SK-N-SH treated with all-trans-retinoic acid at 6 μM for 48 hours (cell line): ENCODE data around the gene SCGB1A1.
A peak's percentile ranks its signal among the peaks of the same experiment; 100 is the strongest.

Source experiments
- ATAC-seq: fragments of 200-7000 bp; cut with Tn5 transposase; 3 replicates; pipeline ENCODE4 v1.9.1; 2020; ENCODE audit warnings: mild to moderate bottlenecking, moderate library complexity
- ARNTL ChIP-seq: fragments of 450-650 bp; formaldehyde crosslinking; IDR thresholded peaks from 2 replicates; pipeline ENCODE4 v1.5.0; 2020; ENCODE audit warnings: low read depth, mild to moderate bottlenecking, moderate library complexity, borderline replicate concordance
- BACH2 ChIP-seq: fragments of 250-450 bp; sonication (Bioruptor Pico); IDR thresholded peaks from 2 replicates; pipeline ENCODE4 v1.9.0; 2021; ENCODE audit warnings: mild to moderate bottlenecking, borderline replicate concordance
- CSDC2 ChIP-seq: fragments of 250-450 bp; sonication (Bioruptor Pico); IDR thresholded peaks from 2 replicates; pipeline ENCODE4 v1.5.0; 2020; ENCODE audit warnings: mild to moderate bottlenecking, moderate library complexity
- ESRRG ChIP-seq: fragments of 250-450 bp; sonication (Bioruptor Pico); IDR thresholded peaks from 2 replicates; pipeline ENCODE4 v1.6.1; 2021; ENCODE audit warnings: mild to moderate bottlenecking
- GLIS3 ChIP-seq: fragments of 250-450 bp; sonication (Bioruptor Pico); IDR thresholded peaks from 2 replicates; pipeline ENCODE4 v1.5.0; 2020; ENCODE audit warnings: mild to moderate bottlenecking, moderate library complexity
- ISL1 ChIP-seq: fragments of 250-450 bp; sonication (Bioruptor Pico); IDR thresholded peaks from 2 replicates; pipeline ENCODE4 v2.1.2; 2022; ENCODE audit warnings: mild to moderate bottlenecking, moderate library complexity
- OSR1 ChIP-seq: fragments of 250-450 bp; sonication (Bioruptor Pico); IDR thresholded peaks from 2 replicates; pipeline ENCODE4 v1.8.0; 2022; ENCODE audit warnings: moderate library complexity, mild to moderate bottlenecking, inconsistent platforms
- PPARA ChIP-seq: fragments of 250-450 bp; sonication (Bioruptor Pico); IDR thresholded peaks from 2 replicates; pipeline ENCODE4 v1.5.0; 2020; ENCODE audit warnings: mild to moderate bottlenecking, borderline replicate concordance
- RARB ChIP-seq: fragments of 250-450 bp; sonication (Bioruptor Pico); IDR thresholded peaks from 2 replicates; pipeline ENCODE4 v1.8.0; 2021; ENCODE audit warnings: mild to moderate bottlenecking, moderate library complexity
- SNAI2 ChIP-seq: fragments of 250-450 bp; sonication (Bioruptor Pico); IDR thresholded peaks from 2 replicates; pipeline ENCODE4 v1.5.0; 2020; ENCODE audit warnings: mild to moderate bottlenecking, moderate library complexity
- TCF4 ChIP-seq: fragments of 250-450 bp; sonication (Bioruptor Pico); IDR thresholded peaks from 2 replicates; pipeline ENCODE4 v1.8.0; 2021; ENCODE audit warnings: mild to moderate bottlenecking, moderate library complexity, borderline replicate concordance
- TOX ChIP-seq: fragments of 250-450 bp; sonication (Bioruptor Pico); IDR thresholded peaks from 2 replicates; pipeline ENCODE4 v1.8.0; 2021; ENCODE audit warnings: mild to moderate bottlenecking, moderate library complexity, borderline replicate concordance
- ZC3H10 ChIP-seq: fragments of 250-450 bp; sonication (Bioruptor Pico); IDR thresholded peaks from 2 replicates; pipeline ENCODE4 v1.5.1; 2021; ENCODE audit warnings: mild to moderate bottlenecking, moderate library complexity
- ZFP3 ChIP-seq: fragments of 250-450 bp; sonication (Bioruptor Pico); IDR thresholded peaks from 2 replicates; pipeline ENCODE4 v1.5.0; 2020; ENCODE audit warnings: mild to moderate bottlenecking, moderate library complexity
- ZFP30 ChIP-seq: fragments of 450-650 bp; formaldehyde crosslinking; IDR thresholded peaks from 2 replicates; pipeline ENCODE4 v1.5.0; 2022; ENCODE audit warnings: mild to moderate bottlenecking, moderate library complexity
- ZNF565 ChIP-seq: fragments of 450-650 bp; formaldehyde crosslinking; conservative IDR thresholded peaks from 2 replicates; pipeline ENCODE4 v1.5.0; 2020; ENCODE audit warnings: low read depth, mild to moderate bottlenecking, moderate library complexity
- ZNF70 ChIP-seq: fragments of 450-650 bp; formaldehyde crosslinking; IDR thresholded peaks from 2 replicates; pipeline ENCODE4 v1.5.0; 2020; ENCODE audit warnings: mild to moderate bottlenecking, moderate library complexity
- TF ChIP-seq, protein P1 (sequence below): fragments of 250-450 bp; sonication (Bioruptor Pico); IDR thresholded peaks from 2 replicates; pipeline ENCODE4 v1.5.0; 2020; ENCODE audit warnings: mild to moderate bottlenecking, moderate library complexity
- TF ChIP-seq, protein P2 (sequence below): fragments of 250-450 bp; sonication (Bioruptor Pico); IDR thresholded peaks from 2 replicates; pipeline ENCODE4 v1.8.0; 2020; ENCODE audit warnings: mild to moderate bottlenecking, moderate library complexity, borderline replicate concordance
- TF ChIP-seq, protein P3 (sequence below): fragments of 250-450 bp; sonication (Bioruptor Pico); IDR thresholded peaks from 2 replicates; pipeline ENCODE4 v1.8.0; 2021; ENCODE audit warnings: low read depth, mild to moderate bottlenecking, moderate library complexity, borderline replicate concordance
- TF ChIP-seq, protein P4 (sequence below): fragments of 250-450 bp; sonication (Bioruptor Pico); IDR thresholded peaks from 2 replicates; pipeline ENCODE4 v1.5.1; 2021; ENCODE audit warnings: mild to moderate bottlenecking, moderate library complexity

Gene SCGB1A1

DNA sequence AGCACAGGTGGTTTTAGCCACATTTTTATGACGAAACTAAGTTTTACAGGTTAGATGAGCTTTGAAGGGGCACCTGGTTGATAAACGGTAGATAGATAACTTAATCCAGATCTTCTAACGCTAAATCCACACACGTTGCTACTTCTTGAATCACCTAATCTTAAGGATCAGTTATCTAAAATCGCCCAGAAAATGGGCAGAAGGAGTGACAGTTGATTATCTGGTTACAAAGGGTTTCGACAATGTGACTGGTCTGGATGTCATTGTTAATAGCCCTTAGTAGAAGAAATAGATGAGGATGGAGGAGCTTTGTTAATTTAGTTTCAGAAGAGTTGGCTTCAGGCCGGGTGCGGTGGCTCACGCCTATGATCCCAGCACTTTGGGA, 43.7 kb downstream of the SCGB1A1 start (continued):
- TF ChIP-seq, protein P1, sequence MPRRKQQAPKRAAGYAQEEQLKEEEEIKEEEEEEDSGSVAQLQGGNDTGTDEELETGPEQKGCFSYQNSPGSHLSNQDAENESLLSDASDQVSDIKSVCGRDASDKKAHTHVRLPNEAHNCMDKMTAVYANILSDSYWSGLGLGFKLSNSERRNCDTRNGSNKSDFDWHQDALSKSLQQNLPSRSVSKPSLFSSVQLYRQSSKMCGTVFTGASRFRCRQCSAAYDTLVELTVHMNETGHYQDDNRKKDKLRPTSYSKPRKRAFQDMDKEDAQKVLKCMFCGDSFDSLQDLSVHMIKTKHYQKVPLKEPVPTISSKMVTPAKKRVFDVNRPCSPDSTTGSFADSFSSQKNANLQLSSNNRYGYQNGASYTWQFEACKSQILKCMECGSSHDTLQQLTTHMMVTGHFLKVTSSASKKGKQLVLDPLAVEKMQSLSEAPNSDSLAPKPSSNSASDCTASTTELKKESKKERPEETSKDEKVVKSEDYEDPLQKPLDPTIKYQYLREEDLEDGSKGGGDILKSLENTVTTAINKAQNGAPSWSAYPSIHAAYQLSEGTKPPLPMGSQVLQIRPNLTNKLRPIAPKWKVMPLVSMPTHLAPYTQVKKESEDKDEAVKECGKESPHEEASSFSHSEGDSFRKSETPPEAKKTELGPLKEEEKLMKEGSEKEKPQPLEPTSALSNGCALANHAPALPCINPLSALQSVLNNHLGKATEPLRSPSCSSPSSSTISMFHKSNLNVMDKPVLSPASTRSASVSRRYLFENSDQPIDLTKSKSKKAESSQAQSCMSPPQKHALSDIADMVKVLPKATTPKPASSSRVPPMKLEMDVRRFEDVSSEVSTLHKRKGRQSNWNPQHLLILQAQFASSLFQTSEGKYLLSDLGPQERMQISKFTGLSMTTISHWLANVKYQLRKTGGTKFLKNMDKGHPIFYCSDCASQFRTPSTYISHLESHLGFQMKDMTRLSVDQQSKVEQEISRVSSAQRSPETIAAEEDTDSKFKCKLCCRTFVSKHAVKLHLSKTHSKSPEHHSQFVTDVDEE (CRISPR knock-in tag), result no peak
- no peak for TF ChIP-seq ZC3H10 (CRISPR knock-in tag)

DNA sequence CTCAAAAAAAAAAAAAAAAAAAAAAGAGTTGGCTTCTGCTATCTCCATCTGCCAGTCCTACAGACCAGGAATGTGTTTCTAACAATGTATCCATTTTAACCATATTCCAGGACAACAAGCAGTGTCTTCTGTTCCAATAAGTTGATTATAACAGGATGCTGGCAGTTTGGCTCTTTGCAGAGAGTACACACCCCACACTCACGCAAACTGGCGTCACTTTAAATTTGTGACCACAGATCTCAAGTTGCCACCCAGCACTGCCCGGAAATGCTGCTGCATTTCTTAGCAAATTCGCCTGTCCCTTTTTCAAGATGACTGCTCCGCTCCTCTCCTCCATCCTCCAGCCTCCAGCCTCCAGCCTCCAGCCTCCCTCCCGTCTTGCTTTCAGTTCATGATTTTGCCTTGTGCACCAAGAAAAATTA, 44.3 kb downstream of the SCGB1A1 start:
- TF ChIP-seq SNAI2, result peak; percentile 78; the same call in 1 of the 2 replicates
- TF ChIP-seq ISL1, result peak; percentile 43
- no peak for TF ChIP-seq TCF4
- TF ChIP-seq ZFP3, result no peak
- TF ChIP-seq ESRRG (CRISPR knock-in tag), result no peak
- ATAC-seq, result peak; percentile 62

- TF ChIP-seq, protein P1 (CRISPR knock-in tag), result no peak
- TF ChIP-seq CSDC2 (no peak), ZC3H10 (CRISPR knock-in tag) (no peak), BACH2 (CRISPR knock-in tag) (no peak), ZFP30 (CRISPR knock-in tag) (no peak), PPARA (CRISPR knock-in tag) (no peak), ISL1 (no peak), RARB (CRISPR knock-in tag) (no peak), OSR1 (CRISPR knock-in tag) (no peak), ZNF70 (CRISPR knock-in tag) (no peak), SNAI2 (no peak), ZNF565 (CRISPR knock-in tag) (no peak), GLIS3 (no peak), ESRRG (CRISPR knock-in tag) (no peak)
- TF ChIP-seq, protein P2, sequence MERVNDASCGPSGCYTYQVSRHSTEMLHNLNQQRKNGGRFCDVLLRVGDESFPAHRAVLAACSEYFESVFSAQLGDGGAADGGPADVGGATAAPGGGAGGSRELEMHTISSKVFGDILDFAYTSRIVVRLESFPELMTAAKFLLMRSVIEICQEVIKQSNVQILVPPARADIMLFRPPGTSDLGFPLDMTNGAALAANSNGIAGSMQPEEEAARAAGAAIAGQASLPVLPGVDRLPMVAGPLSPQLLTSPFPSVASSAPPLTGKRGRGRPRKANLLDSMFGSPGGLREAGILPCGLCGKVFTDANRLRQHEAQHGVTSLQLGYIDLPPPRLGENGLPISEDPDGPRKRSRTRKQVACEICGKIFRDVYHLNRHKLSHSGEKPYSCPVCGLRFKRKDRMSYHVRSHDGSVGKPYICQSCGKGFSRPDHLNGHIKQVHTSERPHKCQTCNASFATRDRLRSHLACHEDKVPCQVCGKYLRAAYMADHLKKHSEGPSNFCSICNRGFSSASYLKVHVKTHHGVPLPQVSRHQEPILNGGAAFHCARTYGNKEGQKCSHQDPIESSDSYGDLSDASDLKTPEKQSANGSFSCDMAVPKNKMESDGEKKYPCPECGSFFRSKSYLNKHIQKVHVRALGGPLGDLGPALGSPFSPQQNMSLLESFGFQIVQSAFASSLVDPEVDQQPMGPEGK (CRISPR knock-in tag), result no peak
- no peak for ATAC-seq
Measured at GRCh38 chr11:62464655-62465054, 45.8 kb downstream of the SCGB1A1 start.

DNA sequence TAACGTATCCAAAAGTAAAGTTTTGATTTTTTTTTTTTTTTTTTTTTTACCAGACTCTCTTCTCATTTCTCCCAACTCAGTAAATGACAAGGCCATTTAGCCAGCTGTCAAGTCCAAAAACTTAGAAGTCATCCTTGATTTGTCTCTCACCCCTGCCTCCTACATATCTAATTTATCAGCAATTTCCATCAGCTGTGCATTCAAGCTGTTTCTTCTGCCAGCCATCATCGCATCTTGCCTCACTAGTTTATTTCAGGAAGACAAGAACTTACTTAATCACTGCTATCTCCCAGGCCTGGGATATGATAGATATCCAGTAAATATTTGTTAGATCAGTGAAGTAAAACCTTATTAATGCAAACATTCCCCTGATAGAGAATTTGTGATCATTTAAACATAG, 47.6 kb downstream of the SCGB1A1 start:
- ATAC-seq, result no peak
- TF ChIP-seq ISL1 (peak; percentile 18; the same call in 1 of the 2 replicates), ZC3H10 (CRISPR knock-in tag) (no peak)

DNA sequence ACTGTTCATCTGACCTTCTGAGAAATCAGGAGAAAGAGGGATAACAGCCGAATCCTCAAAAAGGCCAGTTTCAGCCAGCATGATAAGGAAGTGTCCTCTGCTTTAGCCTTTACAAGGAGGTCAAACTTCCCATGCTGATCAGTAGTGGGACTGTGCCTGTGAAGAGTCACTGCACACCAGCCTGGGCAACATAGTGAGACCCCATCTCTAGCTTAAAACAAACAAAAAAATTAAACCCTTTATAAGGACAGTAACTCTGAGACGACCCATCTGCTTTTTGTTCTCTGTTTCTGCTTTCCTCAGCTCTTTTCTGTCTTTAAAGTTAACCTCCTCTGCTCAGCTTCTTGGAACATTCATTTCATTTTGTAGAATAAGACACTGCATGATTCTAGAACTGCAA, 49.7 kb downstream of the SCGB1A1 start:
- no peak for ATAC-seq
- TF ChIP-seq ZFP3 (no peak), ISL1 (no peak), SNAI2 (no peak), OSR1 (CRISPR knock-in tag) (no peak), RARB (CRISPR knock-in tag) (no peak), ZFP30 (CRISPR knock-in tag) (no peak), ARNTL (CRISPR knock-in tag) (no peak), TOX (no peak), CSDC2 (no peak), ESRRG (CRISPR knock-in tag) (no peak), ZNF70 (CRISPR knock-in tag) (no peak), ZNF565 (CRISPR knock-in tag) (no peak), PPARA (CRISPR knock-in tag) (no peak)
- TF ChIP-seq, protein P3, sequence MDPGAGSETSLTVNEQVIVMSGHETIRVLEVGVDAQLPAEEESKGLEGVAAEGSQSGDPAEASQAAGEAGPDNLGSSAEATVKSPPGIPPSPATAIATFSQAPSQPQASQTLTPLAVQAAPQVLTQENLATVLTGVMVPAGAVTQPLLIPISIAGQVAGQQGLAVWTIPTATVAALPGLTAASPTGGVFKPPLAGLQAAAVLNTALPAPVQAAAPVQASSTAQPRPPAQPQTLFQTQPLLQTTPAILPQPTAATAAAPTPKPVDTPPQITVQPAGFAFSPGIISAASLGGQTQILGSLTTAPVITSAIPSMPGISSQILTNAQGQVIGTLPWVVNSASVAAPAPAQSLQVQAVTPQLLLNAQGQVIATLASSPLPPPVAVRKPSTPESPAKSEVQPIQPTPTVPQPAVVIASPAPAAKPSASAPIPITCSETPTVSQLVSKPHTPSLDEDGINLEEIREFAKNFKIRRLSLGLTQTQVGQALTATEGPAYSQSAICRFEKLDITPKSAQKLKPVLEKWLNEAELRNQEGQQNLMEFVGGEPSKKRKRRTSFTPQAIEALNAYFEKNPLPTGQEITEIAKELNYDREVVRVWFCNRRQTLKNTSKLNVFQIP, result no peak
- TF ChIP-seq, protein P4, sequence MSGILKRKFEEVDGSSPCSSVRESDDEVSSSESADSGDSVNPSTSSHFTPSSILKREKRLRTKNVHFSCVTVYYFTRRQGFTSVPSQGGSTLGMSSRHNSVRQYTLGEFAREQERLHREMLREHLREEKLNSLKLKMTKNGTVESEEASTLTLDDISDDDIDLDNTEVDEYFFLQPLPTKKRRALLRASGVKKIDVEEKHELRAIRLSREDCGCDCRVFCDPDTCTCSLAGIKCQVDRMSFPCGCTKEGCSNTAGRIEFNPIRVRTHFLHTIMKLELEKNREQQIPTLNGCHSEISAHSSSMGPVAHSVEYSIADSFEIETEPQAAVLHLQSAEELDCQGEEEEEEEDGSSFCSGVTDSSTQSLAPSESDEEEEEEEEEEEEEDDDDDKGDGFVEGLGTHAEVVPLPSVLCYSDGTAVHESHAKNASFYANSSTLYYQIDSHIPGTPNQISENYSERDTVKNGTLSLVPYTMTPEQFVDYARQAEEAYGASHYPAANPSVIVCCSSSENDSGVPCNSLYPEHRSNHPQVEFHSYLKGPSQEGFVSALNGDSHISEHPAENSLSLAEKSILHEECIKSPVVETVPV (CRISPR knock-in tag), result no peak
- TF ChIP-seq, protein P2 (CRISPR knock-in tag), result no peak
